Measurements from ENCODE around the gene STEAP3.

Gene STEAP3

DNA sequence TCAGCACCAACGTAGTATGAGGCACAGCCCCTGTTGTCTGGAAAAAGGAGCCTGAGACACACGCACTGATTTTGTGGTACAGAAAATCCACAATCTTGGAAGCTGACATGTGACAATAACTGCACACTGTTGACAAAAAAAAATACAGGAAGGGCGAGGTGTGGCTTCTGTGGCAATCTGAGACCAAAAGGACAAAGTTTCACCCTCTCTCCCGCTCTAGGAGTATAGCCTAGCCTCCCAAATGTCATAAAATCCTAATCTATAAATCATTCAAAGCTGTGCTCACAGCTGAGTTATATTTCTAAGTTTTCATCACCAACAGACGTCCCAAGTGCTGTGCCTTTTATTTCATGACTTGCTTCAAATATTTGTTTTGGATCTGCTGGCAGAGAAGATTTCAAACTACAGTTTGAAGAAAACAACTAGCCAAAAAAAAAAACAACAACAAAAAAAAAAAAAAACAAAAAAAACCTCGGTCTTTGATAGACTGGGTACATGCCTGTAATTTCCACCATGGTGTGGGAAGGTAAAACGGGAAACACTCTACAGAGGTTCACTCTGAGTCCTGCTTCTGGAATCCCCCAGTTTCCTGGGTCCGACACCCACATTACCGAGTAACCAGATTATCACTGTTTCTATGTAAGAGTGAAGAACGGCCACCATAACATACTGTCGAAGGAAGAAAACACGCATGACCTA is 82.0 kb downstream of the STEAP3 start:
- Histone ChIP-seq H3K4me1 (ENCODE audit: control insufficient read depth in 2 of 2, insufficient read depth in 2 of 2, low read length in 2 of 2) (peaks cover 7 to 13% of the 10 kb centered on the region in 2 donors), H3K27me3 (ENCODE audit: control insufficient read depth in 2 of 2, insufficient read depth in 2 of 2, low read length in 2 of 2) (no peaks in the 10 kb centered on the region), H3K27ac (ENCODE audit: low read depth in 2 of 2, low read length in 2 of 2) (peak overlapping the region in 1 of 2 donors; percentile 19), H3K4me3 (ENCODE audit: low read length in 2 of 2) (no peak overlapping the region), H3K36me3 (ENCODE audit: control insufficient read depth in 2 of 2, insufficient read depth in 2 of 2, low read length in 2 of 2) (no peaks in the 10 kb centered on the region), H3K9me3 (ENCODE audit: control insufficient read depth in 2 of 2, low read length in 2 of 2) (no peaks in the 10 kb centered on the region), H3K9ac (ENCODE audit: low read depth in 1 of 2, low read length in 2 of 2) (no peak overlapping the region)

DNA sequence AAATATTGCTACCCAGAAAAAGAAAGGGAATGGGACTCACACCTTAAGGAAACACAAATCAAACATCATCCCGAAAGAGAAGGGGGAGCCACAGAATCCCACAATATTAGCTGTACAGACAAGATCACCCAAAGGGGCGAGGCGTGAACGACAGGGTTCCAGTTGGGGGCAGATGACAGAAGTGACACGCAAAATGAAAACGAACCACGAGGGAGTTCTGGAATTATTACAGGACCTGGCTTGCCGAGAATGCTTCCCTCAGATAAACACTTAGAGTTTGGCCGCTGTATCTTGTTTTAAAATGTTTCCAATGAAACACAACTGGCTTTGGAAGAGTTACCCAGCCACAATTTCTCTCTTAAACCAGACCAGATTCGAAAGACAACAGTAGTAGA is 82.6 kb downstream of the STEAP3 start:
- no peak overlapping the region for H3K27ac ChIP-seq (ENCODE audit: low read depth in 2 of 2, low read length in 2 of 2)
- H3K4me1 ChIP-seq (ENCODE audit: control insufficient read depth in 2 of 2, insufficient read depth in 2 of 2, low read length in 2 of 2) = peaks cover 7 to 13% of the 10 kb centered on the region in 2 donors
- H3K36me3 ChIP-seq (ENCODE audit: control insufficient read depth in 2 of 2, insufficient read depth in 2 of 2, low read length in 2 of 2) = no peaks in the 10 kb centered on the region
- no peak overlapping the region for H3K4me3 ChIP-seq (ENCODE audit: low read length in 2 of 2)
- H3K27me3 ChIP-seq (ENCODE audit: control insufficient read depth in 2 of 2, insufficient read depth in 2 of 2, low read length in 2 of 2) = no peaks in the 10 kb centered on the region
- H3K9ac ChIP-seq (ENCODE audit: low read depth in 1 of 2, low read length in 2 of 2) = no peak overlapping the region
- H3K9me3 ChIP-seq (ENCODE audit: control insufficient read depth in 2 of 2, low read length in 2 of 2) = no peaks in the 10 kb centered on the region

DNA sequence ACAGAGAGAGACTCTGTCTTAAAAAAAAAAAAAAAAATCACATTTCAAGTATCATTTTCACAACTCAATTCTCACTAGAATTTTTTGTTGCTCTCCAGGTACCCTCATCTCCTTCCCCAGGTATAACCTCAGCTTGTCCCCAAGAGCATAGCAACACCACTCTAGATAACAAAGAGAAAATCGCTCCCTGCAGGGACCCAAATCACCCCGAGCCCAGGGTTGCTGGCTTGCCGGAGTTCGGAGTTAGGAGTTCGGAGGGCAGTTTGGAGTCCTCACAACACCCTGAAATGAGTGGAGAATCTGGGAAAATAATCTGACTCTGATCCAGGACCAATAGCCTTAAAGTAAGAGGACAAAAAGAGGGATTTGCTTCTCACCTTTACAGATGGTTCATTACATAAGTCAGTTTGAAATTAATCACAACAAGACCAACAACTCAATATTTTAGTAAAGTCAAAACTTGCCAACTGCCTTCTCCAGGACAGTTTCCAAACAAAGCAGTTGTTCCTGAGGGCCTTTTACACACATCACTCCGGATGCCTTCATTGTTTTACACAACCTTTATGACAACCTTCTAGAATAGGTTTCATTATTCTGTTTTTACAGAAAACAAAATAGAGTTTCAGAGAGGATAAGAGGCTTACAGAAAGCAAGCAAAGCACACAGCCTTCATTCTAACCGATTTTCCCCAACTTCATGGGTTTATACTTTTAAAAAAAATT is 83.9 kb downstream of the STEAP3 start:
- no peak overlapping the region for H3K4me3 ChIP-seq (ENCODE audit: low read length in 2 of 2)
- H3K36me3 ChIP-seq (ENCODE audit: control insufficient read depth in 2 of 2, insufficient read depth in 2 of 2, low read length in 2 of 2) = no peaks in the 10 kb centered on the region
- H3K27me3 ChIP-seq (ENCODE audit: control insufficient read depth in 2 of 2, insufficient read depth in 2 of 2, low read length in 2 of 2) = no peaks in the 10 kb centered on the region
- no peaks in the 10 kb centered on the region for H3K9me3 ChIP-seq (ENCODE audit: control insufficient read depth in 2 of 2, low read length in 2 of 2)
- H3K4me1 ChIP-seq (ENCODE audit: control insufficient read depth in 2 of 2, insufficient read depth in 2 of 2, low read length in 2 of 2) = peaks cover 7 to 13% of the 10 kb centered on the region in 2 donors
- H3K27ac ChIP-seq (ENCODE audit: low read depth in 2 of 2, low read length in 2 of 2) = no peak overlapping the region
- H3K9ac ChIP-seq (ENCODE audit: low read depth in 1 of 2, low read length in 2 of 2) = no peak overlapping the region

DNA sequence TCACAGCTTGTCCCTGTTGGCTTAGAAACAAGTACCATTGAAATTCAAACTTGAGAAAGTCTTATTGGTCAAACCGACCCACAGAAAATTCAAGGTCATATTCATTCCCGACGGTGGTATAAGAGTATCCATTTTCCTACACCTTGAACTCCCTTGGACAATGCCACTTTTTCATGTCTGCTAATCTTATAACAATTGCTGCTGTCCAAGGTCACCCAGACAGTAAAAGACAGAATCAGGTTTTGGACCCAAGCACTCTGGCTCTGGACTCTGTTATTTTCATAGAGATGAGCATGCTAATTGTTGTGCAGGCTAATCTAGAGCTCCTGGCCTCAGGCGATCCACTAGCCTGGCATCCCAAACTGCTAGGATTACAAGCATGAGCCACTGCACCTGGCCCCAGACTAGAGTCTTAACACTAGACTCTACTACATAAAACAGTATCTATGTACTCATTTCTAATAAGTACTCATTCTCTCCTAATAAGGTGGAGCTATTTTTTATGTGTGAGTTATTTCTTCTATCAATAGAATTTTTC is 85.2 kb downstream of the STEAP3 start:
- Histone ChIP-seq H3K4me3 (ENCODE audit: low read length in 2 of 2) (no peak overlapping the region), H3K9me3 (ENCODE audit: control insufficient read depth in 2 of 2, low read length in 2 of 2) (no peaks in the 10 kb centered on the region), H3K27ac (ENCODE audit: low read depth in 2 of 2, low read length in 2 of 2) (no peak overlapping the region), H3K27me3 (ENCODE audit: control insufficient read depth in 2 of 2, insufficient read depth in 2 of 2, low read length in 2 of 2) (no peaks in the 10 kb centered on the region), H3K4me1 (ENCODE audit: control insufficient read depth in 2 of 2, insufficient read depth in 2 of 2, low read length in 2 of 2) (peaks cover 10 to 16% of the 10 kb centered on the region in 2 donors), H3K36me3 (ENCODE audit: control insufficient read depth in 2 of 2, insufficient read depth in 2 of 2, low read length in 2 of 2) (no peaks in the 10 kb centered on the region), H3K9ac (ENCODE audit: low read depth in 1 of 2, low read length in 2 of 2) (no peak overlapping the region)

DNA sequence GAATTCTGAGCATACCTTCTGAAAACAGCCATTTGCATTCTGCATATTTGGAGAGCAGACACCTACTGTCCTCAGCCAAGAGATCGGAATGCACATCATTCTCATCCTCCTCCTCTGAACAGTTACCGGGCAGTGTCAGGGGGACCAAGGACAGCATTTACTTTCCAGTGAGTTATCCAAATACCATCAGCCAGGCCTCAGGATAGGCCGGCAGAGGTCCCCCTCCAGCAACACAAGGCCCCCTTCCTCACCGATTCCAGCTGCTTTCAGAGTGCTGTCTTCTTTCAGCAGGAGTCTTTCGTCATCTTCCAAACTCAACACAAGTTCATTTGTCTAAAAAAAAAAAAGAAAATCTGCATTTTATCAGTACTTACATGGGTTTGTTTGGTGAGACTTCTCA is 87.7 kb downstream of the STEAP3 start:
- Histone ChIP-seq H3K27ac (ENCODE audit: low read depth in 2 of 2, low read length in 2 of 2) (no peak overlapping the region), H3K9me3 (ENCODE audit: control insufficient read depth in 2 of 2, low read length in 2 of 2) (no peaks in the 10 kb centered on the region), H3K9ac (ENCODE audit: low read depth in 1 of 2, low read length in 2 of 2) (no peak overlapping the region), H3K4me3 (ENCODE audit: low read length in 2 of 2) (no peak overlapping the region), H3K4me1 (ENCODE audit: control insufficient read depth in 2 of 2, insufficient read depth in 2 of 2, low read length in 2 of 2) (peaks cover 3 to 13% of the 10 kb centered on the region in 2 donors), H3K27me3 (ENCODE audit: control insufficient read depth in 2 of 2, insufficient read depth in 2 of 2, low read length in 2 of 2) (no peaks in the 10 kb centered on the region), H3K36me3 (ENCODE audit: control insufficient read depth in 2 of 2, insufficient read depth in 2 of 2, low read length in 2 of 2) (no peaks in the 10 kb centered on the region)

DNA sequence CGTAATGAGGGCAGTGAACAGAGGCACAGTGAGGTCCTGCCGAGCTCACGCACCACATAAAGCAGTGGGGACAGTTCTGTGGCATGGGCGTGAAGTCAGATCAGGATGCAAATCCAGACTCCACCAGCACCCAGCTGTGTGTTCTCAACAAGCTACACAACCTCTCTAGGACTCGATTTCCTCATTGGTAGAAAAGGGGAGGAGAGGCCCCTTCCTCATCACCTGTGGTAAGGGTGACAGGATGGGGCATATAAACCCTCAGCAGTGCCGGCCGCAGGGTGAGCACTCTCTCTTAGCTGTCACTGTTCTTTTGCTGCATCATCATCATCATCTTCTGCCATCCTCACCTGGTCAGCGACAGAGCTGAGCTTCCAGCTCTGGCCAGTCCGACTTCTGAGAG is 88.2 kb downstream of the STEAP3 start:
- H3K9me3 ChIP-seq (ENCODE audit: control insufficient read depth in 2 of 2, low read length in 2 of 2) = no peaks in the 10 kb centered on the region
- no peak overlapping the region for H3K27ac ChIP-seq (ENCODE audit: low read depth in 2 of 2, low read length in 2 of 2)
- no peaks in the 10 kb centered on the region for H3K27me3 ChIP-seq (ENCODE audit: control insufficient read depth in 2 of 2, insufficient read depth in 2 of 2, low read length in 2 of 2)
- peaks cover 3 to 13% of the 10 kb centered on the region in 2 donors for H3K4me1 ChIP-seq (ENCODE audit: control insufficient read depth in 2 of 2, insufficient read depth in 2 of 2, low read length in 2 of 2)
- no peaks in the 10 kb centered on the region for H3K36me3 ChIP-seq (ENCODE audit: control insufficient read depth in 2 of 2, insufficient read depth in 2 of 2, low read length in 2 of 2)
- no peak overlapping the region for H3K9ac ChIP-seq (ENCODE audit: low read depth in 1 of 2, low read length in 2 of 2)
- no peak overlapping the region for H3K4me3 ChIP-seq (ENCODE audit: low read length in 2 of 2)
